K562 (cell line): ENCODE results near the gene NELFA. TPM values are rescaled to one million over a fixed set of nuclear protein-coding genes. Genes with fewer than 3 reads are reported as not detected.

Experiments
- ATAC-seq: fragments of 200-7000 bp; cut with Tn5 transposase; 3 replicates; pipeline ENCODE4 v1.9.1; 2020; ENCODE audit warnings: moderate library complexity
- BruUV-seq: library from RNA; stranded (reverse); fragments of 400-500 nt; replicated peaks from 2 replicates; lab custom pipeline; 2021; lab: Mats Ljungman, UMichigan
- CTCF ChIA-PET: fragments of 300-600 bp; formaldehyde crosslinking; extraction: SDS; loops from one replicate; lab custom pipeline; 2021; ENCODE audit warnings: low intra/inter-chr PET ratio; lab: Yijun Ruan, JAX
- POLR2A ChIA-PET: fragments of 300-600, 350-650 bp; sonication (Branson Sonifier 250); formaldehyde crosslinking; extraction: SDS; loops from one replicate; lab custom pipeline; 2021; ENCODE audit warnings: antibody characterized with exemption, inconsistent platforms; lab: Yijun Ruan, JAX
- DNase-seq, 4 experiments: peaks; one replicate each; pipeline versions ENCODE4 v3.0.0 to v3.0.0-alpha.2; 2011 to 2018; ENCODE audit warnings: low spot score in 3 of 4, mixed read lengths in 3 of 4; ENCODE audit errors: extremely low read depth in 1 of 4
- FAIRE-seq: peaks from 2 replicates; lab custom pipeline; 2011; peaks lifted over from hg19 to GRCh38; lab: Jason Lieb, UNC
- H2AFZ ChIP-seq: 2 replicates; pipeline ENCODE4 v1.6.0; 2011; ENCODE audit warnings: low read depth, low read length, control low read depth, inconsistent platforms
- H3K27ac ChIP-seq: fragments of 200-600 bp; 3 replicates; pipeline ENCODE4 v1.8.0; 2011; ENCODE audit warnings: low read depth, mild to moderate bottlenecking, control low read depth, inconsistent platforms, low read length, moderate library complexity, mixed read lengths; ENCODE audit errors: extremely low read depth
- H3K27me3 ChIP-seq, 2 experiments: fragments of 300-600 bp in 1 of 2; 2 replicates in 1 of 2; 3 replicates in 1 of 2; pipeline versions ENCODE4 v1.6.0 to v1.8.0; 2011; ENCODE audit warnings: inconsistent platforms in 2 of 2, low read length in 2 of 2, mild to moderate bottlenecking in 1 of 2, mixed read lengths in 1 of 2, moderate library complexity in 1 of 2; ENCODE audit not compliant: control insufficient read depth in 2 of 2, insufficient read depth in 2 of 2
- H3K36me3 ChIP-seq: fragments of 300-600 bp; 3 replicates; pipeline ENCODE4 v1.8.0; 2011; ENCODE audit warnings: mild to moderate bottlenecking, low read length, inconsistent platforms; ENCODE audit not compliant: control insufficient read depth, insufficient read depth
- H3K4me1 ChIP-seq, 2 experiments: fragments of 200-600 bp in 1 of 2; replicated peaks in 1 of 2; 2 replicates in 1 of 2; 3 replicates in 1 of 2; pipeline versions ENCODE4 v1.5.1 to v1.8.0; 2011; ENCODE audit warnings: inconsistent platforms in 2 of 2, low read length in 2 of 2, mild to moderate bottlenecking in 1 of 2, mixed read lengths in 1 of 2, moderate library complexity in 1 of 2; ENCODE audit not compliant: control insufficient read depth in 2 of 2, insufficient read depth in 2 of 2
- H3K4me2 ChIP-seq: 2 replicates; pipeline ENCODE4 v1.6.1; 2011; ENCODE audit warnings: low read length, control low read depth, inconsistent platforms, mixed read lengths; ENCODE audit not compliant: insufficient read depth
- H3K4me3 ChIP-seq: fragments of 200-600 bp; sonication (generic), shearing (Covaris generic); 2 replicates; pipeline ENCODE4 v1.5.1; 2016; ENCODE audit warnings: control low read depth, inconsistent platforms
- H3K79me2 ChIP-seq: fragments of 200-600 bp; 3 replicates; pipeline ENCODE4 v1.8.0; 2011; ENCODE audit warnings: low read length, inconsistent platforms; ENCODE audit not compliant: control insufficient read depth, insufficient read depth
- H3K9ac ChIP-seq, 2 experiments: 2 replicates each; pipeline versions ENCODE4 v1.6.0 to v1.6.1; 2011; ENCODE audit warnings: low read depth in 2 of 2, low read length in 2 of 2, control low read depth in 1 of 2, inconsistent platforms in 1 of 2, mild to moderate bottlenecking in 1 of 2, mixed read lengths in 1 of 2; ENCODE audit not compliant: insufficient read depth in 1 of 2
- H3K9me1 ChIP-seq: one replicate; pipeline ENCODE4 v1.6.0; 2011; ENCODE audit warnings: inconsistent platforms, mild to moderate bottlenecking, low read length, moderate library complexity; ENCODE audit not compliant: control insufficient read depth, insufficient read depth
- H3K9me3 ChIP-seq: replicated peaks from 2 replicates; pipeline ENCODE4 v1.5.1; 2011; ENCODE audit warnings: low read depth, low read length, inconsistent platforms; ENCODE audit not compliant: control insufficient read depth, insufficient read depth
- H4K20me1 ChIP-seq: replicated peaks from 2 replicates; pipeline ENCODE4 v1.6.1; 2011; ENCODE audit warnings: low read length, inconsistent platforms, mixed read lengths; ENCODE audit not compliant: control insufficient read depth, insufficient read depth
- ARID1B ChIP-seq: fragments of 450-650 bp; IDR thresholded peaks from 2 replicates; pipeline ENCODE4 v1.6.1; 2016; ENCODE audit warnings: antibody characterized with exemption, mild to moderate bottlenecking, inconsistent platforms
- ARNT ChIP-seq, 2 experiments: fragments of 450-650 bp; IDR thresholded peaks; 2 replicates each; pipeline ENCODE4 v1.6.1; 2016; ENCODE audit warnings: mild to moderate bottlenecking in 1 of 2
- BACH1 ChIP-seq: fragments of 200-800 bp; sonication (Bioruptor generic); IDR thresholded peaks from 2 replicates; pipeline ENCODE4 v1.6.1; 2016; ENCODE audit warnings: missing genetic modification characterization, missing compliant biosample characterization
- CHD4 ChIP-seq: fragments of 200-600 bp; sonication (generic); IDR thresholded peaks from 3 replicates; pipeline ENCODE4 v1.6.1; 2012; ENCODE audit warnings: low read depth, mild to moderate bottlenecking, mixed read lengths, low read length, inconsistent platforms; ENCODE audit not compliant: insufficient read depth, insufficient replicate concordance, poor library complexity, severe bottlenecking
- CREM ChIP-seq: IDR thresholded peaks from 2 replicates; pipeline ENCODE4 v1.6.1; 2014; ENCODE audit warnings: antibody characterized with exemption, low read depth
- DNMT1 ChIP-seq: fragments of 450-650 bp; IDR thresholded peaks from 2 replicates; pipeline ENCODE4 v1.6.1; 2016; ENCODE audit warnings: antibody characterized with exemption, mild to moderate bottlenecking
- E2F3 ChIP-seq: fragments of 250-450 bp; sonication (Bioruptor Pico); IDR thresholded peaks from 2 replicates; pipeline ENCODE4 v1.4.0; 2020; ENCODE audit warnings: mild to moderate bottlenecking
- E2F6 ChIP-seq, 2 experiments: IDR thresholded peaks; 2 replicates each; pipeline ENCODE4 v1.6.1; 2011; ENCODE audit warnings: borderline replicate concordance in 1 of 2, control low read depth in 1 of 2, low read depth in 1 of 2, low read length in 1 of 2, mild to moderate bottlenecking in 1 of 2, mixed read lengths in 1 of 2, moderate library complexity in 1 of 2; ENCODE audit not compliant: insufficient read depth in 1 of 2, insufficient read length in 1 of 2, poor library complexity in 1 of 2, severe bottlenecking in 1 of 2; ENCODE audit errors: extremely low read depth in 1 of 2
- EP400 ChIP-seq: fragments of 450-650 bp; IDR thresholded peaks from 2 replicates; pipeline ENCODE4 v1.6.1; 2017; ENCODE audit warnings: antibody characterized with exemption, mild to moderate bottlenecking, moderate library complexity
- FOXJ2 ChIP-seq: fragments of 200-800 bp; sonication (Bioruptor generic); IDR thresholded peaks from 2 replicates; pipeline ENCODE4 v1.6.1; 2016; ENCODE audit warnings: missing genetic modification characterization, missing compliant biosample characterization
- GATA2 ChIP-seq: sonication (generic); formaldehyde crosslinking; IDR thresholded peaks from 2 replicates; pipeline ENCODE4 v1.4.0; 2020; ENCODE audit warnings: mild to moderate bottlenecking, missing genetic modification reagents
- HNRNPH1 ChIP-seq: fragments of 200-400 bp; formaldehyde crosslinking; optimal IDR thresholded peaks from 2 replicates; pipeline ENCODE3; 2017; ENCODE audit warnings: low read depth, mild to moderate bottlenecking, low read length, moderate library complexity
- HSF4 ChIP-seq: fragments of 250-450 bp; sonication (Bioruptor Pico); IDR thresholded peaks from 2 replicates; pipeline ENCODE4 v2.1.2; 2022; ENCODE audit warnings: mild to moderate bottlenecking, moderate library complexity, borderline replicate concordance
- NR2C1 ChIP-seq, 2 experiments: fragments of 450-650 bp; IDR thresholded peaks; 2 replicates each; pipeline ENCODE4 v1.6.1; 2017; ENCODE audit warnings: mild to moderate bottlenecking in 2 of 2, antibody characterized with exemption in 1 of 2, inconsistent platforms in 1 of 2, missing compliant biosample characterization in 1 of 2, missing genetic modification characterization in 1 of 2
- PKNOX1 ChIP-seq: fragments of 450-650 bp; IDR thresholded peaks from 2 replicates; pipeline ENCODE4 v1.6.1; 2016
- POLR3G ChIP-seq: IDR thresholded peaks from 2 replicates; pipeline ENCODE4 v1.6.1; 2011; ENCODE audit not compliant: insufficient read length, insufficient replicate concordance; ENCODE audit errors: extremely low read depth
- RBFOX2 ChIP-seq: fragments of 200-400 bp; formaldehyde crosslinking; IDR thresholded peaks from 2 replicates; pipeline ENCODE4 v1.6.1; 2017; ENCODE audit warnings: low read depth, mild to moderate bottlenecking, low read length, moderate library complexity
- SMAD4 ChIP-seq: fragments of 250-450 bp; sonication (Bioruptor Pico); conservative IDR thresholded peaks from 2 replicates; pipeline ENCODE4 v1.8.0; 2021; ENCODE audit warnings: inconsistent platforms, mild to moderate bottlenecking, moderate library complexity
- TAL1 ChIP-seq: fragments of 450-650 bp; IDR thresholded peaks from 2 replicates; pipeline ENCODE4 v1.6.1; 2016; ENCODE audit warnings: mild to moderate bottlenecking
- ZNF146 ChIP-seq: IDR thresholded peaks from one replicate; pipeline ENCODE4 v1.6.1; 2018; ENCODE audit warnings: missing compliant biosample characterization; ENCODE audit not compliant: unreplicated experiment
- WGBS: fragments of 100-300 bp; shearing (Covaris generic); methylation state at CpG from one replicate; pipeline ENCODE4 v1.1.6; 2016; ENCODE audit warnings: low coverage, mixed read lengths; ENCODE audit not compliant: insufficient coverage; ENCODE audit errors: missing lambda C conversion rate; 5-methylcytosine and 5-hydroxymethylcytosine counted together
- in situ Hi-C: fragments of 300-500 bp; cut with MboI; formaldehyde crosslinking; loops from 4 replicates; pipeline ENCODE4 v1.15.0; 2018; ENCODE audit warnings: inconsistent platforms, mixed read lengths
- intact Hi-C: fragments of 100-400 bp; cut with micrococcal nuclease; formaldehyde crosslinking; loops from 2 replicates; pipeline ENCODE4 v1.14.2; 2022
- polyA plus RNA-seq, 8 experiments: library from polyadenylated mRNA; depleted of rRNA in 4 of 8; stranded (reverse) in 5 of 8; unstranded in 3 of 8; fragments of >200 nt; fragmentation: Nextera tagmentation in 2 of 8; fragmentation: Illumina TruSeq in 1 of 8; extraction: Ambion mirVana in 2 of 8; extraction: Trizol in 1 of 8; gene quantifications; 2 replicates each; pipeline versions ENCODE4 v1.2.1 to v1.2.3, GENCODE V29; 2011 to 2014; ENCODE audit warnings: inconsistent platforms in 1 of 8, missing spikeins in 1 of 8
- total RNA-seq, 7 experiments: library from RNA; depleted of rRNA in 6 of 7; stranded (reverse); fragments of >200 nt in 6 of 7; fragmentation: Illumina TruSeq in 2 of 7; extraction: Trizol in 2 of 7; gene quantifications; 2 replicates each; pipeline versions ENCODE4 v1.2.1 to v1.2.3, GENCODE V29; 2011 to 2021; ENCODE audit warnings: low replicate concordance in 1 of 7

The NELFA gene
- total and polyA plus RNA-seq, 9 of the 15 experiments (the other 6 are each of a cell fraction or from before 2014, with no cell fraction given): 0.76 to 59.6 (median 14.8) TPM

DNA sequence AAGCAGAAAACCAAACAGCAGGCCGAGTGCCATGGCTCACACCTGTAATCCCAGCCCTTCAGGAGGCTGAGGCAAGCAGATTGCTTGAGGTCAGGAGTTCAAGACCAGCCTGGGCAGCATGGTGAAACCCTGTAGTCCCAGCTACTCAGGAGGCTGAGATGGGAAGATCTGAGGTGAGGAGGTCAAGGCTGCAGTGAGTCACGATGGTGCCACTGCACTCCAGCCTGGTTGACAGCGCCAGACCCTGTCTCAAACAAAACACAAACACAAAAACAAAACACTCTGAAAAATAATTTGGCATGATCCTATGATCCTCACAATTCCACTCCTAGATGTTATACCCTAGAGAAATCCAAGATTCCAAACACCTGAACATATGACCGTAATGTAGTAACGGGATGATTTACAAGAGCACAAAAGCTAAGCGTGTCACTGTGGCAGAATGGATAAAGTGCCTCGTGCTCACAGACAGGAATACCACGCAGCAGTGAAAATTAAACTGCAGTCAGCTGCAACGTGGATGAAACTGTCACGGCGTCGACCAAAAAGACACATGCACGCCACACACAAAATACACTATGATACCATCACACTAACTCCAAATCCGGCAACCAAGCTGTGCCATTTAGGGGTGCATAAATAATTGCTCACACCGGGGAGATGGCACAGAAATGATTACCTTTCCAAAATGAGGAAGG lies 1.7 kb downstream of the NELFA start:
- H2AFZ ChIP-seq: no peak overlapping the region
- H3K36me3 ChIP-seq: peaks cover 44% of the 10 kb centered on the region
- TF ChIP-seq FOXJ2 (tag) (no peak), POLR3G (no peak), RBFOX2 (no peak), NR2C1 (IDR thresholded peaks at IDR 0.05) (0 out of 2 replicates have a peak, but pooled peaks have one; percentile 29), NR2C1 (tag; IDR thresholded peaks at IDR 0.05) (no peak), GATA2 (CRISPR knock-in tag) (0 out of 2 replicates have a peak, but pooled peaks have one; percentile 13), EP400 (peak; percentile 15; the same call in 1 of the 2 replicates), ZNF146 (peak; percentile 95), BACH1 (tag) (no peak), ARID1B (peak; percentile 33; the same call in 1 of the 2 replicates), SMAD4 (0 out of 2 replicates have a peak, but pooled peaks have one; percentile 4), TAL1 (no peak), HNRNPH1 (no peak), PKNOX1 (peak; percentile 31), ARNT (IDR thresholded peaks at IDR 0.05) (no peak), E2F3 (CRISPR knock-in tag) (no peak), HSF4 (CRISPR knock-in tag) (no peak), CHD4 (no peak), DNMT1 (no peak), E2F6 (IDR thresholded peaks at IDR 0.05; ENCODE audit: borderline replicate concordance in 1 of 2, extremely low read depth in 1 of 2, insufficient read depth in 1 of 2, insufficient read length in 1 of 2, low read depth in 1 of 2, low read length in 1 of 2, poor library complexity in 1 of 2, severe bottlenecking in 1 of 2) (peak in 1 of 2 experiments; percentile 39), CREM (peak; percentile 3; the same call in 1 of the 2 replicates)

More for the DNA sequence above, 1.7 kb downstream of the NELFA start:
- intact Hi-C loops (loop anchor here (5.0 kb wide), 1 partner anchor 35 kb away; a partner anchor contains a TSS), in situ Hi-C loops (no loop called here)
- TSS peak; percentile 53 for BruUV-seq
- H4K20me1 ChIP-seq: peaks cover 22% of the 10 kb centered on the region
- WGBS: 13% methylated on average over 14 of the region's 15 CpGs
- peak in 1 of 4 experiments; percentile 69 for DNase-seq
- H3K4me2 ChIP-seq: peak overlapping the region; percentile 100
- peak; percentile 70 for FAIRE-seq
- peak; percentile 31 for ATAC-seq
- no peaks in the 10 kb centered on the region for H3K9me3 ChIP-seq
- peaks cover 15 to 28% of the 10 kb centered on the region in 2 experiments; a peak in 4 of 5 replicates for H3K4me1 ChIP-seq
- H3K27me3 ChIP-seq: no peaks in the 10 kb centered on the region
- peak overlapping the region; percentile 68 to 100 for H3K9ac ChIP-seq
- H3K9me1 ChIP-seq: no peaks in the 10 kb centered on the region
- ChIA-PET POLR2A (interaction anchor here (1.5 kb wide), 1 partner anchor 12 kb away, joined by 10 read pairs; no protein-coding TSS in a partner anchor), CTCF (no interaction called here)
- peak overlapping the region; percentile 89 for H3K4me3 ChIP-seq
- peaks cover 66% of the 10 kb centered on the region for H3K79me2 ChIP-seq
- no peak overlapping the region; the same call in 2 of the 3 replicates for H3K27ac ChIP-seq
